H9 (cell line): ENCODE measurements around the gene R3HDM1. TPM values are rescaled to one million over a fixed set of nuclear protein-coding genes. Genes with fewer than 3 reads are reported as not detected.

Source experiments
- DNase-seq: peaks from one replicate; pipeline ENCODE4 v3.0.0-alpha.2; 2017
- H2AFZ ChIP-seq: one replicate; pipeline ENCODE4 v1.6.1; 2013; ENCODE audit warnings: mild to moderate bottlenecking, low read length, control low read depth, moderate library complexity
- H2AK5ac ChIP-seq: 2 replicates; pipeline ENCODE4 v1.6.1; 2013; ENCODE audit warnings: low read length, control low read depth, mixed read lengths; ENCODE audit not compliant: insufficient read length
- H2BK120ac ChIP-seq: one replicate; pipeline ENCODE4 v1.6.1; 2013; ENCODE audit warnings: low read depth, mild to moderate bottlenecking, low read length, control low read depth, inconsistent platforms; ENCODE audit not compliant: poor library complexity, severe bottlenecking
- H2BK12ac ChIP-seq: 2 replicates; pipeline ENCODE4 v1.6.1; 2013; ENCODE audit warnings: low read length, control low read depth, mixed read lengths, low read depth; ENCODE audit not compliant: insufficient read length
- H2BK15ac ChIP-seq: 2 replicates; pipeline ENCODE4 v1.6.1; 2013; ENCODE audit warnings: low read depth, low read length, control low read depth
- H2BK20ac ChIP-seq: one replicate; pipeline ENCODE4 v1.6.1; 2013; ENCODE audit warnings: low read depth, mild to moderate bottlenecking, low read length, control low read depth, inconsistent platforms; ENCODE audit not compliant: poor library complexity, severe bottlenecking
- H2BK5ac ChIP-seq: 2 replicates; pipeline ENCODE4 v1.6.1; 2013; ENCODE audit warnings: low read length, control low read depth, mixed read lengths; ENCODE audit not compliant: insufficient read length
- H3K14ac ChIP-seq: 2 replicates; pipeline ENCODE4 v1.6.1; 2013; ENCODE audit warnings: low read length, control low read depth; ENCODE audit not compliant: insufficient read depth
- H3K18ac ChIP-seq: 2 replicates; pipeline ENCODE4 v1.6.1; 2013; ENCODE audit warnings: low read depth, mild to moderate bottlenecking, mixed read lengths, low read length, control low read depth; ENCODE audit not compliant: insufficient read length
- H3K23ac ChIP-seq: 2 replicates; pipeline ENCODE4 v1.6.1; 2013; ENCODE audit warnings: low read length, control low read depth, mixed read lengths, low read depth; ENCODE audit not compliant: insufficient read length
- H3K23me2 ChIP-seq: 2 replicates; pipeline ENCODE4 v1.6.1; 2013; ENCODE audit warnings: low read depth, mild to moderate bottlenecking, mixed read lengths, low read length, control low read depth; ENCODE audit not compliant: insufficient read length, poor library complexity, severe bottlenecking
- H3K27ac ChIP-seq: 2 replicates; pipeline ENCODE4 v1.5.1; 2013; ENCODE audit warnings: low read length, control low read depth, mixed read lengths, low read depth; ENCODE audit not compliant: insufficient read length
- H3K27me3 ChIP-seq: 2 replicates; pipeline ENCODE4 v1.6.1; 2013; ENCODE audit warnings: low read length, control low read depth, inconsistent platforms; ENCODE audit not compliant: insufficient read depth
- H3K4ac ChIP-seq: 2 replicates; pipeline ENCODE4 v1.6.1; 2013; ENCODE audit warnings: low read depth, mild to moderate bottlenecking, control low read depth, inconsistent platforms, low read length, moderate library complexity
- H3K4me1 ChIP-seq: 2 replicates; pipeline ENCODE4 v1.6.1; 2013; ENCODE audit warnings: low read length, control low read depth, inconsistent platforms; ENCODE audit not compliant: insufficient read depth
- H3K4me2 ChIP-seq: 2 replicates; pipeline ENCODE4 v1.6.1; 2013; ENCODE audit warnings: low read length, control low read depth, mixed read lengths; ENCODE audit not compliant: insufficient read length, insufficient read depth
- H3K56ac ChIP-seq: 2 replicates; pipeline ENCODE4 v1.6.1; 2013; ENCODE audit warnings: low read depth, mild to moderate bottlenecking, mixed read lengths, low read length, control low read depth; ENCODE audit not compliant: insufficient read length
- H3K79me1 ChIP-seq: 2 replicates; pipeline ENCODE4 v1.6.1; 2013; ENCODE audit warnings: low read depth, mild to moderate bottlenecking, moderate library complexity, low read length, control low read depth, inconsistent platforms; ENCODE audit not compliant: insufficient read depth, poor library complexity, severe bottlenecking
- H3K79me2 ChIP-seq: 2 replicates; pipeline ENCODE4 v1.6.1; 2013; ENCODE audit warnings: low read length, control low read depth, inconsistent platforms; ENCODE audit not compliant: insufficient read depth
- H3K9ac ChIP-seq: 2 replicates; pipeline ENCODE4 v1.6.1; 2013; ENCODE audit warnings: low read length, control low read depth, mixed read lengths; ENCODE audit not compliant: insufficient read length; ENCODE audit errors: extremely low read depth
- H3K9me3 ChIP-seq: one replicate; pipeline ENCODE4 v1.6.1; 2013; ENCODE audit warnings: low read depth, low read length, inconsistent platforms; ENCODE audit not compliant: control insufficient read depth
- H3T11ph ChIP-seq: one replicate; pipeline ENCODE4 v1.6.1; 2013; ENCODE audit warnings: mild to moderate bottlenecking, low read length, control low read depth, inconsistent platforms
- H4K20me1 ChIP-seq: one replicate; pipeline ENCODE4 v1.6.1; 2013; ENCODE audit not compliant: control insufficient read depth, insufficient read length, insufficient read depth
- H4K5ac ChIP-seq: 2 replicates; pipeline ENCODE4 v1.6.1; 2013; ENCODE audit warnings: low read depth, mild to moderate bottlenecking, mixed read lengths, low read length, control low read depth; ENCODE audit not compliant: insufficient read length
- H4K8ac ChIP-seq: replicated peaks from 2 replicates; pipeline ENCODE4 v1.6.1; 2013; ENCODE audit warnings: low read length, control low read depth, mixed read lengths, low read depth; ENCODE audit not compliant: insufficient read length
- H4K91ac ChIP-seq: 2 replicates; pipeline ENCODE4 v1.6.1; 2013; ENCODE audit warnings: low read depth, mild to moderate bottlenecking, moderate library complexity, mixed read lengths, low read length, control low read depth; ENCODE audit not compliant: insufficient read length
- H3K27ac Mint-ChIP-seq, 3 experiments: 2 replicates in 2 of 3; 3 replicates in 1 of 3; pipeline ENCODE4 v1.8.0; 2020 to 2021; ENCODE audit warnings: mixed read lengths in 3 of 3, mild to moderate bottlenecking in 1 of 3, moderate library complexity in 1 of 3
- H3K27me3 Mint-ChIP-seq: 2 replicates; pipeline ENCODE4 v1.8.0; 2021; ENCODE audit warnings: low read depth, mild to moderate bottlenecking, moderate library complexity, mixed read lengths
- H3K36me3 Mint-ChIP-seq, 3 experiments: 2 replicates in 2 of 3; 3 replicates in 1 of 3; pipeline ENCODE4 v1.8.0; 2020 to 2021; ENCODE audit warnings: low read depth in 3 of 3, mixed read lengths in 3 of 3; ENCODE audit not compliant: insufficient read depth in 1 of 3
- H3K4me1 Mint-ChIP-seq, 2 experiments: 2 replicates each; pipeline ENCODE4 v1.8.0; 2020; ENCODE audit warnings: mixed read lengths in 2 of 2
- H3K4me3 Mint-ChIP-seq, 2 experiments: 2 replicates in 1 of 2; 3 replicates in 1 of 2; pipeline ENCODE4 v1.8.0; 2020 to 2021; ENCODE audit warnings: mild to moderate bottlenecking in 2 of 2, mixed read lengths in 2 of 2, moderate library complexity in 1 of 2
- H3K9me3 Mint-ChIP-seq, 2 experiments: 2 replicates in 1 of 2; 3 replicates in 1 of 2; pipeline ENCODE4 v1.8.0; 2020; ENCODE audit warnings: mild to moderate bottlenecking in 2 of 2, mixed read lengths in 2 of 2, moderate library complexity in 1 of 2
- WGBS: extraction: QIAGEN DNeasy Blood & Tissue Kit; methylation state at CpG from one replicate; pipeline ENCODE4 v1.1.7; 2013; ENCODE audit warnings: missing lambda C conversion rate, low lambda C conversion rate, mixed read lengths; ENCODE audit not compliant: insufficient read length; ENCODE audit errors: extremely low coverage; 5-methylcytosine and 5-hydroxymethylcytosine counted together
- total RNA-seq: library from RNA; stranded (reverse); gene quantifications from 2 replicates; pipeline ENCODE4 v1.2.1, GENCODE V29; 2021
- TF ChIP-seq, protein P1 (sequence below): fragments of 200-600 bp; sonication (generic); conservative IDR thresholded peaks from 3 replicates; pipeline ENCODE4 v1.8.0; 2021; ENCODE audit warnings: antibody characterized with exemption, mild to moderate bottlenecking

The R3HDM1 gene
- total RNA-seq, 1 experiment from 2014 or later: 58.8 TPM

DNA sequence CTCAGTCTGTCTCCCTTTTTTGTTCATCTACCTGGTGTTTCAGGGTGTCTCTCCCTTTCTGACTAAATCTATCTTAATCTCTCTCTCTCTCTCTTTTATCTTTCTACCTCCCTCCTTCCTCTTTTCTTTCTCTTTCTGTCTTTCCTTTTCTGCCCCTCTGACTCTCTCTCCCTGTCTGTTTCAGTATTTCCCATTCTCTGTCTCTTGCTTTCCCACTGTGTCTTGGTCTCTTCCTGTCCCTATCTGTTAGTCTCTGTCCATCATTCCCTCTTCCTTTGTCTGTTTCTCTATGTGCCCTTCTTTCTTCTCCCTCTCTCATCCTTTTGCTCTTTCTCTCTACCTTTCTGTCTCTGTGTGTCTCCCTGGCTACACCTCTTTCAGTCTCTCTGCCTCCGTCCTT, 56.7 kb downstream of the R3HDM1 start:
- no peak overlapping the region for H3K4me2 ChIP-seq
- no peak for DNase-seq
- no peak overlapping the region for H3K14ac ChIP-seq
- H2AFZ ChIP-seq: no peak overlapping the region
- no peak overlapping the region for H2BK12ac ChIP-seq
- peaks cover 11% of the 10 kb centered on the region for H3K9me3 ChIP-seq
- no peaks in the 10 kb centered on the region for H4K20me1 ChIP-seq
- no peaks in the 10 kb centered on the region for H3K23me2 ChIP-seq
- H3K18ac ChIP-seq: no peak overlapping the region
- no peak overlapping the region for H3K23ac ChIP-seq
- H3K9ac ChIP-seq: no peak overlapping the region
- no peak overlapping the region for H3T11ph ChIP-seq
- no peak overlapping the region for H4K91ac ChIP-seq
- no peak overlapping the region for H2BK5ac ChIP-seq
- no peak overlapping the region for H2AK5ac ChIP-seq
- H3K27me3 ChIP-seq: no peaks in the 10 kb centered on the region
- WGBS: no CpG with 5 or more reads among the region's 1 CpG
- peaks cover 3% of the 10 kb centered on the region for H3K4me1 ChIP-seq
- H3K27ac Mint-ChIP-seq: peak overlapping the region; percentile 5 to 42 (median 42); a peak in 5 of 7 replicates
- H3K27me3 Mint-ChIP-seq: no peaks in the 10 kb centered on the region
- peaks cover 14 to 28% (median 24%) of the 10 kb centered on the region in 3 experiments for H3K36me3 Mint-ChIP-seq
- H3K56ac ChIP-seq: no peak overlapping the region
- TF ChIP-seq, protein P1, sequence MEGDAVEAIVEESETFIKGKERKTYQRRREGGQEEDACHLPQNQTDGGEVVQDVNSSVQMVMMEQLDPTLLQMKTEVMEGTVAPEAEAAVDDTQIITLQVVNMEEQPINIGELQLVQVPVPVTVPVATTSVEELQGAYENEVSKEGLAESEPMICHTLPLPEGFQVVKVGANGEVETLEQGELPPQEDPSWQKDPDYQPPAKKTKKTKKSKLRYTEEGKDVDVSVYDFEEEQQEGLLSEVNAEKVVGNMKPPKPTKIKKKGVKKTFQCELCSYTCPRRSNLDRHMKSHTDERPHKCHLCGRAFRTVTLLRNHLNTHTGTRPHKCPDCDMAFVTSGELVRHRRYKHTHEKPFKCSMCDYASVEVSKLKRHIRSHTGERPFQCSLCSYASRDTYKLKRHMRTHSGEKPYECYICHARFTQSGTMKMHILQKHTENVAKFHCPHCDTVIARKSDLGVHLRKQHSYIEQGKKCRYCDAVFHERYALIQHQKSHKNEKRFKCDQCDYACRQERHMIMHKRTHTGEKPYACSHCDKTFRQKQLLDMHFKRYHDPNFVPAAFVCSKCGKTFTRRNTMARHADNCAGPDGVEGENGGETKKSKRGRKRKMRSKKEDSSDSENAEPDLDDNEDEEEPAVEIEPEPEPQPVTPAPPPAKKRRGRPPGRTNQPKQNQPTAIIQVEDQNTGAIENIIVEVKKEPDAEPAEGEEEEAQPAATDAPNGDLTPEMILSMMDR: no peak
- H3K4ac ChIP-seq: no peak overlapping the region
- peaks cover 14 to 15% of the 10 kb centered on the region in 2 experiments for H3K9me3 Mint-ChIP-seq
- peaks cover 2% of the 10 kb centered on the region; the same call in 1 of the 2 replicates for H3K79me2 ChIP-seq
- peaks cover 22 to 27% of the 10 kb centered on the region in 2 experiments for H3K4me1 Mint-ChIP-seq
- no peak overlapping the region for H2BK20ac ChIP-seq
- no peak overlapping the region for H3K27ac ChIP-seq
- no peaks in the 10 kb centered on the region for H3K79me1 ChIP-seq
- H2BK120ac ChIP-seq: no peak overlapping the region
- H4K8ac ChIP-seq: no peak overlapping the region
- H3K4me3 Mint-ChIP-seq: no peak overlapping the region
- no peak overlapping the region for H2BK15ac ChIP-seq
- no peak overlapping the region for H4K5ac ChIP-seq
